C4-2B (cell line): ENCODE measurements around the gene ISCU.

Experiments
- CTCF ChIP-seq: fragments of 450-650 bp; conservative IDR thresholded peaks from 2 replicates; pipeline ENCODE4 v1.5.1; 2017; ENCODE audit warnings: mild to moderate bottlenecking
- ZFX ChIP-seq: fragments of 450-650 bp; IDR thresholded peaks from 2 replicates; pipeline ENCODE4 v1.6.1; 2017

GRCh38 chr12:108526482-108527165, 35.8 kb upstream of the ISCU start:
- TF ChIP-seq CTCF (no peak), ZFX (no peak)
